Heart right ventricle (tissue), 16 donors: ENCODE data around the gene CAPZB. TPM values are rescaled to one million over a fixed set of nuclear protein-coding genes. Genes with fewer than 3 reads are reported as not detected.

Source experiments
- ATAC-seq, 8 donors: fragments of 200-7000 bp; cut with Tn5 transposase; one replicate each; pipeline ENCODE4 v1.9.1; 2020; ENCODE audit warnings: mild to moderate bottlenecking in 8 of 8, moderate library complexity in 8 of 8, moderate number of reproducible peaks in 1 of 8
- DNase-seq, 2 donors: peaks; one replicate each; pipeline ENCODE4 v3.0.0-alpha.2; 2020
- H3K27ac ChIP-seq, 10 donors: fragments of 200-600 bp; sonication (generic) in 2 of 10; one replicate each; pipeline versions ENCODE4 v1.5.0 to v1.8.0; 2020 to 2022; ENCODE audit warnings: mild to moderate bottlenecking in 3 of 10
- H3K27me3 ChIP-seq, 7 donors: fragments of 200-600 bp; one replicate each; pipeline ENCODE4 v1.8.0; 2021 to 2022; ENCODE audit warnings: mild to moderate bottlenecking in 2 of 7
- H3K36me3 ChIP-seq, 9 donors: fragments of 200-600 bp; sonication (generic) in 1 of 9; one replicate each; pipeline versions ENCODE4 v1.5.0 to v1.8.0; 2020 to 2022; ENCODE audit warnings: mild to moderate bottlenecking in 2 of 9
- H3K4me1 ChIP-seq, 9 donors: fragments of 200-600 bp; sonication (generic) in 1 of 9; one replicate each; pipeline versions ENCODE4 v1.5.0 to v1.8.0; 2020 to 2022; ENCODE audit warnings: mild to moderate bottlenecking in 4 of 9
- H3K4me3 ChIP-seq, 10 donors: fragments of 200-600 bp; sonication (generic) in 2 of 10; one replicate each; pipeline versions ENCODE4 v1.5.0 to v1.8.0; 2020 to 2022; ENCODE audit warnings: mild to moderate bottlenecking in 7 of 10, moderate library complexity in 2 of 10
- H3K9me3 ChIP-seq, 11 donors: fragments of 200-600 bp in 10 of 11; sonication (generic) in 2 of 11; one replicate each; pipeline versions ENCODE4 v1.5.0 to v1.8.0; 2013 to 2022; ENCODE audit warnings: mild to moderate bottlenecking in 2 of 11, control low read depth in 1 of 11, moderate library complexity in 1 of 11
- WGBS, 2 donors: extraction: QIAGEN DNeasy Blood & Tissue Kit; methylation state at CpG; one replicate each; pipeline ENCODE4 v1.1.7; 2013; ENCODE audit warnings: inconsistent platforms in 1 of 2; 5-methylcytosine and 5-hydroxymethylcytosine counted together
- intact Hi-C, 10 donors: fragments of 100-400 bp; cut with DNase I; formaldehyde crosslinking; loops; one replicate each; pipeline versions ENCODE4 v1.11.1 to v1.14.2; 2022
- polyA plus RNA-seq, 2 donors: library from polyadenylated mRNA; stranded (reverse); fragments of 200-250 nt; gene quantifications; one replicate each; pipeline ENCODE4 v1.2.3, GENCODE V29; 2013
- total RNA-seq, 10 donors: library from RNA; stranded (reverse); fragmentation: NEBNext Ultra II Directional in 3 of 10; extraction: Animal tissue kit (Norgen Biotek cat#: 25700) in 3 of 10; gene quantifications; one replicate each; pipeline versions ENCODE4 v1.2.1 to v1.2.4, GENCODE V29; 2021 to 2023
- TF ChIP-seq, protein P1 (sequence below), 9 donors: fragments of 200-600 bp; sonication (generic) in 2 of 9; IDR thresholded peaks; one replicate each; pipeline versions ENCODE4 v1.5.0 to v1.8.0; 2021 to 2022; ENCODE audit warnings: antibody characterized with exemption in 9 of 9, mild to moderate bottlenecking in 5 of 9, moderate library complexity in 1 of 9
- donor health status: Arrhythmogenic right ventricular cardiomyopathy.
- donor health status: ischemic (EF 13 %, LVEDD 7.1; RV severe dilation, severe dysfunction).
- donor health status: healthy with polysubstance abuse.
- donor health status: DM: no; HTN: yes; CAD: no.
- donor health status: DM: no; HTN: no; CAD: no.
- donor health status: ischemic (EF 25% LVEDD 6.9; RV normal size, moderate dysfunction).
- donor health status: ischemic (EF 25% LVEDD 5.7; RV mildly dilated, moderate dysfunction).
- donor health status: healthy.
- donor health status: DM: yes; HTN: yes; CAD: no.
- donor health status: Ischemic cardiomyopathy.
- donor health status: ischemic (EF 35%, LVEDD 5.7; RV mildly dilated, moderate dysfunction).
- donor health status: nonischemic (EF 11% LVEDD 7.7; RV severe dilation, severe dysfunction).
- donor health status: DM: yes; HTN: yes; CAD: no.
- donor health status: PGD.
- donor health status: ischemic (EF 29% LVEDD 5.4; RV normal size, mild dysfunction).
- donor health status: nonischemic (EF 23%, LVEDD 6.1; RV moderate dilation, normal function).

Gene CAPZB
- total and polyA plus RNA-seq, 12 donors: 158 to 307 (median 228) TPM

DNA sequence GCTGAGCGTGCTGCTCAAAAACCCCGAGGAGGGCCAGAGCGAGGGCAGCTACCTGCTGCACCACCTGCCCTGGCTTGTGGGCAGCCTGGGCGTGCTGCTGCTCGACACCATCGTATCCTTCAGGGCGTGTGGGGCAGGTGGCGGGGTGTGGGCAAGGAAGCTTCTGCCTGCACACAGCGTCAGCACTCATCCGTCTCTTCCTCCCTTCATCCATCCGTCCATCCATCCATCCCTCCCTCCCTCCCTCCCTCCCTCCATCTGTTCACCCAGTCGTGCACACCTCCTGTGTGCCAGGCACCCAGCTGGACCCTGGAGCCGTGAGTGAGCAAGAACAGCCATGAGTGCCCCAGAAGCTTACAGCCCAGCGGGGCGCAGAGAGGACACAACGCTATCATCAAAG, 158.0 kb downstream of the CAPZB start:
- ATAC-seq: no peak
- peaks cover 0 to 92% (median 38%) of the 10 kb centered on the region in 9 donors for H3K36me3 ChIP-seq
- no peaks in the 10 kb centered on the region for H3K9me3 ChIP-seq
- no peak overlapping the region for H3K4me3 ChIP-seq
- 88 to 90% methylated on average over 16 of the region's 16 CpGs for whole genome bisulfite sequencing, 2 donors
- H3K27ac ChIP-seq: no peak overlapping the region
- TF ChIP-seq, protein P1, sequence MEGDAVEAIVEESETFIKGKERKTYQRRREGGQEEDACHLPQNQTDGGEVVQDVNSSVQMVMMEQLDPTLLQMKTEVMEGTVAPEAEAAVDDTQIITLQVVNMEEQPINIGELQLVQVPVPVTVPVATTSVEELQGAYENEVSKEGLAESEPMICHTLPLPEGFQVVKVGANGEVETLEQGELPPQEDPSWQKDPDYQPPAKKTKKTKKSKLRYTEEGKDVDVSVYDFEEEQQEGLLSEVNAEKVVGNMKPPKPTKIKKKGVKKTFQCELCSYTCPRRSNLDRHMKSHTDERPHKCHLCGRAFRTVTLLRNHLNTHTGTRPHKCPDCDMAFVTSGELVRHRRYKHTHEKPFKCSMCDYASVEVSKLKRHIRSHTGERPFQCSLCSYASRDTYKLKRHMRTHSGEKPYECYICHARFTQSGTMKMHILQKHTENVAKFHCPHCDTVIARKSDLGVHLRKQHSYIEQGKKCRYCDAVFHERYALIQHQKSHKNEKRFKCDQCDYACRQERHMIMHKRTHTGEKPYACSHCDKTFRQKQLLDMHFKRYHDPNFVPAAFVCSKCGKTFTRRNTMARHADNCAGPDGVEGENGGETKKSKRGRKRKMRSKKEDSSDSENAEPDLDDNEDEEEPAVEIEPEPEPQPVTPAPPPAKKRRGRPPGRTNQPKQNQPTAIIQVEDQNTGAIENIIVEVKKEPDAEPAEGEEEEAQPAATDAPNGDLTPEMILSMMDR (IDR thresholded peaks at IDR 0.05): no peak
- DNase-seq: no peak
- intact Hi-C loops: no loop called here
- H3K4me1 ChIP-seq: no peaks in the 10 kb centered on the region
- no peaks in the 10 kb centered on the region for H3K27me3 ChIP-seq

DNA sequence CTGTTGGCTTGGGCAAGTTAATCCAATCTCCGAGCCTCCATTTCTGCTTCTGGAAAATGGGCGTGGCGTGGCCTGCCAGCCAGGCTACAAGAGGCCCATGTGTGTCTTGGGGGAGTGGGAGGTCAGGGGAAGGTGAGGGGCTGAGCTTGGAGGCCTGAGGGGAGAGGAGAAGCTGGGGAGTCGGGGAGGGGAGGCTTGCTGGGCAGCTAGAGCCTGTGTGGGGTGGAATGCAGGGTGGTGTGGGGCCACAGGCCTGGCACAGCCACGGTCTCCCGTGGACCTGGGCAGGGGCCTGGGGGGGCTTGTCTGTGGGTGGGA, 158.6 kb downstream of the CAPZB start:
- intact Hi-C loops: no loop called here

DNA sequence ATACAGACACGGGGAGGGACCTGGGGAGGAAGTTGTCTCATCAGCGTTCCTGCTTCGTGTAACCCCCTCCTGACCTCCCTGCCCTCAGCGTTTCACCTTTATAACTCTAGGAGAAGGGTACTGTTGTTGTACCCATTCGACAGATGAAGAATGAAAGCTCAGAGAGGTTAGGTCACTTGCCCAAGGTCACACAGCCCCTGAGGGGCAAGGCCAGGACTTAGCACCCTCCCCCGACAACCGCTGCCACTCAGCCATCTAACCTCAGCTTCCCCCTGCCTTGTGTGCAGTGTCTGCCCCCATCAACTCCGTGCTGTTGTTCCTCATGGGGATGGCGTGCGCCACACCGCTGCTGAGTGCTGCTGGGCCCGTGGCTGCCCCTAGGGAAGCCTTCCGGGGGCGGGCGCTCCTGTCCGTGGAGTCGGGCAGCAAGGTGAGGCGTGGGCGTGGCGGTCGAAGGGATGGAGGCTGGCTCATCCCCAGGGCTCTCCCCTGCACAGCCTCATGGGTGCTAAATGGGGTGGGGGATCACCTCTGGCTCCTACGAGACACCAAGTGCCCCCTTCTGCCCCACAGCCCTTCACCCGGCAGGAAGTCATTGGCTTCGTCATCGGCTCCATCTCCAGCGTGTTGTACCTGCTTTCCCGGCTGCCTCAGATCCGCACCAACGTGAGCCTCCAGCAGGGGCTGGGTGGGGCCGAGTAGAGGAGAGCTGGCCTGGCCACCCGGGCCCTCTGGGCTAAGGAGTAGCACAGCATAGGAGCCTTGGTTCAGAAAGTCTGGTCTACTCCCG, 159.2 kb downstream of the CAPZB start:
- TF ChIP-seq, protein P1 (IDR thresholded peaks at IDR 0.05): no peak
- Histone ChIP-seq H3K27ac (no peak overlapping the region), H3K36me3 (peaks cover 0 to 92% (median 38%) of the 10 kb centered on the region in 9 donors), H3K9me3 (no peaks in the 10 kb centered on the region), H3K27me3 (no peaks in the 10 kb centered on the region), H3K4me3 (no peak overlapping the region), H3K4me1 (no peaks in the 10 kb centered on the region)
- no peak for ATAC-seq
- no peak for DNase-seq
- WGBS, 2 donors: 83 to 87% methylated on average over 32 of the region's 32 CpGs
- intact Hi-C loops: no loop called here

More for the DNA sequence above, 158.6 kb downstream of the CAPZB start:
- Histone ChIP-seq H3K27me3 (no peaks in the 10 kb centered on the region), H3K9me3 (no peaks in the 10 kb centered on the region), H3K27ac (no peak overlapping the region), H3K4me1 (no peaks in the 10 kb centered on the region), H3K4me3 (no peak overlapping the region), H3K36me3 (peaks cover 0 to 91% (median 38%) of the 10 kb centered on the region in 9 donors)
- no peak for ATAC-seq
- DNase-seq: no peak
- WGBS, 2 donors: 88 to 98% methylated on average over 6 of the region's 6 CpGs
- TF ChIP-seq, protein P1 (IDR thresholded peaks at IDR 0.05): no peak

DNA sequence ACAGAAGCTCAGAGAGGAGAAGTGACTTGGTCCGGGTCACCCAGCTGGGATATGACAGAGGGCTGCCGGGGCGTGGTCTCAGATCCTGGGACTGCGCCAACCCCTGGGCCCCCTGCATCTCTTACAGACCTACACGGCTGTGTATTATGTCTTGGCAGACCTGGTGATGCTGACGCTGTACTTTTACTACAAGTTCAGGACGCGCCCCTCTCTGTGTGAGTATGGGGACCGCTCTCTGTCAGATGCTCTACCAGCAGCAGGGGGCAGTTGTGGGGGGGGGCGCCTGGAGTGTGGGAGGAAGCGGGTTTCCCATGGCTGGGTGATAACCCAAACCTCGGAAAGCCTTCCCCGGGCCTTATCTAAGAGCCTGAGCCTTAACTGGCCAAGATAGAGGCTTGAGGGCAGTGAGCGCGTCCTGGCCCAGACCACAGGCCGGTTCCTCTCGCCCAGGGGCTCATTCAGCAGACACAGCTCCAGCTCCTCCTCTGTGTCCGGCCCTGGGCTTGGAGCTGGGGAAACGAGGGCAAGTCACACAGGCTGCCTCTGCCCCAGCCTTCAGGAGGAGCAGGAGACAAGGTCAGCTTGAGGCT, 159.9 kb downstream of the CAPZB start:
- Histone ChIP-seq H3K27me3 (no peaks in the 10 kb centered on the region), H3K4me1 (no peaks in the 10 kb centered on the region), H3K4me3 (no peak overlapping the region), H3K9me3 (no peaks in the 10 kb centered on the region), H3K27ac (no peak overlapping the region), H3K36me3 (peaks cover 0 to 92% (median 38%) of the 10 kb centered on the region in 9 donors)
- ATAC-seq (no peak), DNase-seq (no peak)
- 81 to 84% methylated on average over 19 of the region's 19 CpGs for WGBS, 2 donors
- TF ChIP-seq, protein P1 (IDR thresholded peaks at IDR 0.05): no peak
- intact Hi-C loops: no loop called here
